Endothelial cell of hepatic sinusoid (primary cell): Measurements from ENCODE around the gene COPRS.
"Not testable (repeated sequence)": the region's sequence is repeated elsewhere in the genome, so short reads cannot be mapped to it uniquely, and the experiment has no call there.

Source experiments
- in situ Hi-C: cut with HindIII; loops from 2 replicates; pipeline ENCODE4 v1.10.0; 2017; ENCODE audit warnings: low sequenced_read_pairs

COPRS gene

DNA sequence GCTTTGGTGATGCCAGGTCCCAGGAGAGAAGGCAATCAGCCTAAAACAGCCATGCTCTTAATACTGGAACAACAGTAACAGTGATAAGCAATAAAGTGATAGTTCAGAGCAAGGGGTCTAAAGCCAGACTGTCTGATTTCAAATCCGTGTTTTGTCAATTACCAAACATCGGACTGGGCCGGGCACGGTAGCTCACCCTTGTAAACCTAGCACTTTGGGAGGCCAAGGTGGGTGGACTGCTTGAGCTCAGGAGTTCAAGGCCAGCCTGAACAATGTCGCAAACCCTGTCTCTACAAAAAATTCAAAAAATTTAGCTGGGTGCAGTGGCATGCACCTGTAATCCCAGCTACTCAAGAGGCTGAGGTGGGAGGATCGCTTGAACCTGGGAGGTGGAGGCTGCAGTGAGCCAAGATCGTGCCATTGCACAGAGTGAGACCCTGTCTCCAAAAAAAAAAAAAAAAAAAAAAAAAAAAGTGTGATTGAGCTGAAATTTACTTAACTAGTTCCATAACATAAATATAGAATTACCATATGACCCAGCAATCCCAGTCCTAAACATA lies 5.1 kb downstream of the COPRS start:
- in situ Hi-C loops: loop anchor here (25.0 kb wide), 2 partner anchors 317 to 417 kb away; no protein-coding TSS in a partner anchor

DNA sequence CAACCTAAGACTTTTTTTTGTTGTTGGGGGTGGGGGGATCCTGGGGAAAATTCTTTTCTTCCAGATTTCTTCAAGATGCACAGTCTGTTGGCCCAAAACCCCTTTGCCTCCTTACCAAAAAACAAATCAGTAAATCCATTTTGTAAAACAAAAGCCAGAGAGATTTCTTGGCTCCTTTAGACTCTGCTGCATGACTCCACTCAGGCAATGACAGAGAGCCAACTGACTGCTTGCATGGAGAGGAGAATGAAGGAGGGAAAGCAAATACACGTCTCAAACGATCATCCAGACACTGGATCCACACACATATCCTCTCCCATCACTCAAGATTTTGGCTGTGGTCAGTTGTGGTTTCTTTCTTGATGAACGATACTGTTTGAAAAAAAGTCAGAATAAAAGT lies 13.8 kb downstream of the COPRS start:
- in situ Hi-C loops: no loop called here

DNA sequence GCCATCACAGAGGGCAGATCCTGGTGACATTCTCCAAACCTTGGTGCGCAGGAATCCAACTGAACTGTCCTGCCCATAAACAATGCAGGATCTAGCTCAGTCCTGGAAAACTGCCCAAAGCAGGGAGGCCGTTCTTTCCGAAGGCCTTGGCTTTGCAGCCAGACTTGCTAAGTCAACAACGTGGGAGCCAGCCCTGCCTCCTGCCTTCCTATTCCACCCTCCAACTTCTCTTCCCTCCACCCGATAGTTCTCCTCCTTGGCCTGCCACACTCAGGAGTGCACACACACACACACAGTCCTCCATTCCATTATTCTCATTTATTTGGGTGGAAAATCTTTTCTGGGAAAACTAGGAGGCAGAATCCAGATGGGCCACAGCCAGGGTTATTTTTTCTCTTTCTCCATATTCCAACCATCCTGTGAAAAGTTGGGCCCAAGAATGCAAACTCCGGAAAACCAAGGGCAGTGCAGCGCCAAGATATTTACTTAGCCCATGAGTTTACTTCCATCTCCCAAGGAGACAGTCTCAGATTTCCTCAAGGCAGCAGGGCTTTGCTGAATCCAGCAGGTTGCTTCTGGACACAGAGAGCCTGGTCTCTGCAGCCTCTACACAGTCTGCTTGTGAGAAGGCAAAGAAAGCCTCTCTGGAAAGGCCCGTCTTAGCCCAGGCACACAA lies 15.8 kb downstream of the COPRS start:
- in situ Hi-C loops: no loop called here

DNA sequence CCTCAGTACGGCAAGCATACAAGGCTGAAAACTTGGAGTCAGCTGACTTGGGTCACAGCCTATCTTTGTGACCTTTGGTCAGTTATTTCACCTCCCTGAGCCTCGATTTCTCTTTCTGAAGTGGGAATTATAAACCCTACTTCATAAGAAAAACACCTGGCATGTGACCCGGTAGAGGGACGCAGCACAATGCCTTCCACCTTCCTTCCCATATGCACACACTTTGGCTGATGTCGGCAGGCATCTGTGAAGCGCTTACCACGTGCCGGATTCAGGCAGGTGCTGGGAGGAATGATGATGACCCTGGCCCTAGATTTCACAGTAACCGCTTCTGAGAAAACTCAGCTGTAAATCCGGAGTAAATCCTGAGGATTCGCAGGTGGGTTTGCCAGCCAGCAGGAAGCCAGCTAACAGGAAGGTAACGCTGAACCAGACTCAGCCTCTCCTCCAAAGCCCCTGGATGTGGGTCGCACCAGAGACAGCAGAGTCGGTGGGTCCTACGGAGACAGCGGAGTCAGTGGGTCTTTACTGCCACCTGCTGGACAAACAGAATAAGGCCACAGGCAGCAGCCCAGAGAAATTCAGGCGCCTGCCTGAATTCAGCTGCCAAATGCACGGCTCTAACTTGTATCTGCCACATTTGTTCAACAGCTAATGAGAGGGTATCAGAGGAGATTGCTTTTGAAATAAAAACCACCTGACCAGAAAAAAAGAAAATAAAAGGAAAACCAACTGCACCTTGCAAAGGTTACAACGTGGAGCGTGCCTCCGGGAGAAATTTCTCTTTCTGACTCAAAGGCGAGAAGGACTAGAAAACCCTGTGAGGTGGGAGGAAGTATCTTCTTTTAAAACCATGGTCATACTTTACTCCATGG lies 16.6 kb downstream of the COPRS start:
- in situ Hi-C loops: no loop called here

DNA sequence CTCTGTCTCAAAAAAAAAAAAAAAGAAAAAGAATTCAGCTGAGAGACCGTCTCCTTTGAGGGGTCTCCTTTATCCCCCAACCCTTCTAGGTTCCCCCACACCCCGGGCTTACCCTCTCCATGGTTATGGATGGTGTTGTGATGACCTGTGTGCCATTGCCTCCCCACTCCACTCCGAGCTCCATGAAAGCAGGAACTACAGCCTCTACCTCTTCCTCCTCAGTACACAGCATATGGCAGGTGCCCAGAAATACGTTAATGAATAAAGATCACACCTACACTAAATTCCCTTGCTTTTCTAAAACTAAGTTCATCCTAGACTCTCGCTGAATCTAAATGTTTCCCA lies 17.2 kb downstream of the COPRS start:
- in situ Hi-C loops: no loop called here

DNA sequence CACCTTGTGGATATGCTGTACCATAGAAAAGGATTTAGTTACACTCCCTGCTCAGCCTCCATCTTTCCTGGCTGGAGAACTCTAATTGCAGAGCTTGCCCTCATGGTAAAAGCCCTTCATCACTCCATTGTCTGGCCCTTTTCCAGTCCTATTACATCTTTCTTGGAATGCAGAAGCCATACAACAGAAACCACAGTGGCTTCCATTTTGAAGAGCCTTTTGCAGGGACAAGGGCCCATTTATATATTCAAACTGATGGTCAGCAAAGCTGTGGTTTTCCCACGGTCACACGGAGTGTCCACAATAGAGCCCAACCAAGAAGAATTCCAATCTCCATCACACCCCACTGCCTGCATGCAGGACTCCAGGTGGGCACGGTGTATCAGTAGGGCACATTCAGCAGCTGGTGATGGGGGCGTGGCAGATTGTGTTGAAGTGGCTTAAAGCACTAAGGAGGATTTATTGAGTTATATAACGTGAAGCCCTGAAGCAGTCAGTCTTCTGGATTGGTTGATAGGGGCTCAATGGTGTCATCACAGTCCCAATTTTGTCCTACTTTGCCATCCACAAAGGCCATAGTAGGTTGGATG lies 20.3 kb downstream of the COPRS start:
- in situ Hi-C loops: no loop called here

DNA sequence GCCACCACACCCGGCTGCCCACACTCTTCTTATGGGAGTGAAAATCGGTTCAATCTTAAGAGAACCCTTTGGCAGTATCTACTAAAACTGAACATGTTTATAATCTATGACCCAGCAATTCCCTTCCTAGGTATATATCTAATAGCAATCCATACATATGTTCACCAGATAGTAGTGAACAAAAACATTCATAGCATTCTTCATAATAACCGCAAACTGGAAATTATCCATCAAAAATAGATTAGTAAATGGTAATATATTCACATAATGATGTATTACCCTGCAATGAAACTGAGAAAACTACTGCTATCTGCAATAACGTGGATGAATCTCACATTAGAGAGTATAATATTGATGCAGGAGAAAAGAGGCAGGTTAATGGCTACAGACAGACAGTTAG lies 23.1 kb downstream of the COPRS start:
- in situ Hi-C loops: no loop called here

DNA sequence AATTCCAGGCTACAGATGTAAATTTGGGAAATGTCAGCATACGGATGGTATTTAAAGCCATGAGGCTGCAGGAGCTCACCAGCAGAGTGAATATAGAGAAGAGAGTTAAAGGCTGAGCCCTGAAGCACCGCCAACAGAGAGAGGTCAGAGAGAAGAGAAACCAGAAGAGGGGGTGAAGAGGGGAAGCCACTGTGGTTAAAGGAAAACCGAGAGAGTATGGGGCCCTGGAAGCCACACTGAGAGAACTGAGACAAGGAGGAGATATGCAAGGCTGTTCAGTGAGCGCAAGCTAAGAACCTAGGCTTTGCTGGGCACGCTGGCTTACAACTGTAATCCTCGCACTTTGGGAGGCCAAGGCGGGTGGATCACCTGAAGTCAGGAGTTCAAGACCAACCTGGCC lies 24.6 kb downstream of the COPRS start:
- in situ Hi-C loops: no loop called here

DNA sequence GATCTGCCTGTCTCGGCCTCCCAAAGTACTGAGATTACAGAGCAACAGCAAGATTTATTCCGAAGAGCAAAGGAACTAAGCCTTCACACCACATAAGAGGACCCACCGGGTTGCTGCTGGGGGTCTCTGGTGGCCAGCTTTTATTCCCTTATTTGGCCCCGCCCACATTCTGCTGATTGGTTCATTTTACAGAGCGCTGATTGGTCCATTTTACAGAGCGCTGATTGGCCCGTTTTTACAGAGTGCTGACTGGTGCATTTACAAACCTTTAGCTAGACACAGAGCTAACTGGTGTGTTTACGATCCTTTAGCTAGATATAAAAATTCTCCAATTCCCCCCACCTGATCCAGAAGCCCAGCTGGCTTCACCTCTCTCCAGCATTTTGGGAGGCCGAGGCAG lies 26.3 kb downstream of the COPRS start:
- in situ Hi-C loops: no loop called here

DNA sequence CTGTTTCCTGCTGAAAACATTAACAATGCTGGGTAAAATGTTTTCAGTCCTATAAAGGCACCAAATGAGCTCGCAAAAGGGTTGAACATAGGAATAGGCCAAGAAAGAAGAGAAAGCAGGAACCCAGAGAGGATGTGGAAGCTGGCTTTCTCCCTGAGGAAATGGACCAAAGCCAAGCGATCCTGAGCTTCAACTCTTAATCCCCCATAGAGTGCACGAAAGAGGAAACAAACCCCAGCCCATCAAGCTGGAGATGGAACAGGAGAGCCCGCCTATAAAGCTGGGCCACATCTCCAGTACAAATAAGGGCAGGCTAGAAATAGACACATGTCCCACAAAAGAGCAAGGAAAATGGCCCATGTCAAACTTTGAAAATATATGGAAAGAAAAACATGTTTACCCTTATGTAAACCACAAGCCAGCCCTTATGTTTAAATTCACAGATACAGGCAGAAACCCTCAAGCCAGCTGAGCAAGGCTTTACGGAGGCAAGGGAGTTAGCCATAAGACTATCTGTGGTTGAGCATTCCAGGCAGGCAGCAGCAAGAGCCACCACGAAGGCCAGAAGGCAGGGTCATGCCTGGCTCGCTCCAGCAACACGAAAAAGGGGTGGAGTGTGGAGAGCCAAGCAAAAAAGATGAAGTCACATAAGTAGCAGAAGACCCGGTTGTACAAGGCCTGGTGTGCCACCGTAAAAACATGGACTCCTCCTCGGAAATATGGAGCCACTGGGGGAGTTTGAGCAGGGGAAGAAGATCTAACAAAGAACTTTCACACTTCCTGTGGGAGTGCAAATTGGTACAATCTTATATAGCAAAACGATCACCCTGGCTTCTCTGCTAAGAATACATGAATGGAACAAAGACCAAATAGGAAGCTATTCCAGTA lies 27.8 kb downstream of the COPRS start:
- in situ Hi-C loops: no loop called here

DNA sequence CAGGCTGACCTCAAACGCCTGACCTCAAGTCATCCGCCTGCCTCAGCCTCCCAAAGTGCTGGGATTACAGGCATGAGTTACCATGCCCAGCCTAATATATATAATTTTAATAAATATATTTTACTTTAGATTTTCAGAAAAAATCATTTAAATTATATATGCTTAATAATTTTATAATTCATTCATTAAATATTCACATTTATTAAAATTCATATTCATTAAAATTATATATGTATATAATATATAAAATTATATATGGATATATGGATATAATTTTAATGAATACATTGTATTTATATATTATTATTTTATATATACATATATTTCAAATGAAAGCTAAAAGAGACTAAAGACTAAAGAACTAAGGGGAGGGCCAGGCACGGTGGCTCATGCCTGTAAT lies 29.4 kb downstream of the COPRS start:
- in situ Hi-C loops: no loop called here

DNA sequence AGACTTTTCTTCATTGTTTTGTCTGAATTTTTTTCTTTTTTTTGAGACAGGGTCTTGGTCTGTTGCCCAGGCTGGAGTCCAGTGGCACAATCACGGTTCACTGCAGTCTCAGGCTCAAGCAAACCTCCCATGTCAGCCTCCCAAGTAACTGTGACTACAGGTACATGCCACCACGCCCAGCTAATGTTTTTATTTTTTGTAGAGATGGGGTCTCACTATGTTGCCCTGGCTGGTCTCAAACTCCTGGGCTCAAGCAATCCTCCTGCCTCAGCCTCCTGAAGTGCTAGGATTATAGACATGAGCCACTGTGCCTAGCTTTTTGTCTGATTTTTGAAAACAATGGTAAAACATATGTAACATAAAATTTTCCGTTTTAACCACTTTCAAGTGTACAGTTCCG lies 30.1 kb downstream of the COPRS start:
- in situ Hi-C loops: not testable (repeated sequence)

DNA sequence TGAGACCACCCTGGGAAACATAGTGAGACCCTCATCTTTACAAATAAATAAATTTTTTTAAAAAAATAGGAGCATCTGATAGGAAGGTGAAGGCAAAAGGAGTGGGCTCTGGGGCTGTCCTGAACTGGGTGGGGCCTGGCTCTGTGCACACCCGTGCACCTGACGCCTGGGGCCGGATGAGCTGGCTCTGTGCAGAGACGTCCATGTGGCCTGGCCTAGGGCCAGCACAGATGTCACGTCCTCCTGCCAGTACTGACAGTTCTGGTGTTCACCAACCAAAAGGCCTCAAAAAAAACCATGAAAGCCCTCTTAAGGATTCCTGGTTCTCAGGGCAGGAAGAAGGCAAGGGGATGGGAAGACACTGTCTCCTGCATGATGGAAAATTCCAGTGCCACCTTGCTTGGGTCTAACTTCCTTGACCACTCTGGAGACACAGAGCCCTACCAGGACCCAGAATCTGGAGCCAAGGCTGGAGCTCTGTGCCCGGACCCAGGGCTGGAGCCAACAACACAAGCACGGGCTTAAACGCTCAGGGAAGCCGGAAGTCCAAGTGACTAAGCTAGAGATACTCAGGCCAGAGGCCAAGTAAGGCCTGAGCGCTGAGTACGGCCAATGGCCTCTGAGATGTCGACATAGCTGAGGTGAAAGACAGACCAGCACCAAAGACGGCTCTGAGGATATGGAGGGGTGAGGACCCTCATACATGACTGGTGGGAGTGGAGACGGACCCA lies 32.9 kb downstream of the COPRS start:
- in situ Hi-C loops: no loop called here

DNA sequence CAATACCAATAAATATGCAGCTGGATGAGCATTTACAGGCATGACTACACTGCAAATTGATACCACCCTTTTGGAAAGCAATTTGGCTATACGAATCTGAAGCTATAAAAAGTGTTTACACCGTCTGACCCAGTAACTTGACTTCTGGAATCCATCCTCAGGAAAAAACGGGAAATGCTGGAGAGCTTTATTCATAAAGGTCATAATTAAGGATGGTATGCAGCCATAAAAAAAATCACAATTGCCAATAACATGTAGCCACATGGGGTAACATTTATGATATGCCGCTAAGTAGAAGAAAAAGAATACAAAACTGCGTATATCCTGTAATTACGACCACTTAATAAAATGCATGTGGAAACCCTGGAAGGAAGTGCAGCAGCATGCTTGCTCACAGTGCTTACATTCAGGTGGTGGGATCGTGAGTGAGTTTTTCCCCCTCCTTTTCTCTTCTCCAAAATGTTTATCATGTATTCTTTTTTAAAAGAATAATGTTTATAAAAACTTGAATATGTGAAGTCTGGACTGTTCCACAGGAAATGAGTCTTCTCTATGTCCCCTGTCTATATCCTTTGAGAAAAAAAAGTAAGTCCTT lies 34.2 kb downstream of the COPRS start:
- in situ Hi-C loops: loop anchor here (25.0 kb wide), 1 partner anchor 138 kb away; no protein-coding TSS in a partner anchor

DNA sequence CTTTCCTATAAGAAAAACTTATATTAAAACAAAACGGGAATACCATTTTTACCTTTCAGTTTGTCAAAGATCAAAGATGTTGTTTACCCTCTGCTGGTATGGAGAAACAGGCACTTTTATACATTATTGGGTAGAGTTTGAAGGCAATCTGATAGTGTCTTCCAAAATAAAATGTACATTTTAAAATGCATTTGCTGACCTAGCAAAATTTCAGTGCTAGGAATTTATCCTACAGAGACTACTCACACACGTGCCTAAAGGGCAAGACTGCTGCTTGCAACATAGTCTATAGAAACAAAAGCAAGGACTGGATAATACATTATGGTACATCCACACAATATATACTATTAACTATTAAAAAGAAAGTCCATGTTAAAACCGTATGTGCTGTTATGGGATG lies 36.0 kb downstream of the COPRS start:
- in situ Hi-C loops: loop anchor here (25.0 kb wide), 1 partner anchor 136 kb away; no protein-coding TSS in a partner anchor

DNA sequence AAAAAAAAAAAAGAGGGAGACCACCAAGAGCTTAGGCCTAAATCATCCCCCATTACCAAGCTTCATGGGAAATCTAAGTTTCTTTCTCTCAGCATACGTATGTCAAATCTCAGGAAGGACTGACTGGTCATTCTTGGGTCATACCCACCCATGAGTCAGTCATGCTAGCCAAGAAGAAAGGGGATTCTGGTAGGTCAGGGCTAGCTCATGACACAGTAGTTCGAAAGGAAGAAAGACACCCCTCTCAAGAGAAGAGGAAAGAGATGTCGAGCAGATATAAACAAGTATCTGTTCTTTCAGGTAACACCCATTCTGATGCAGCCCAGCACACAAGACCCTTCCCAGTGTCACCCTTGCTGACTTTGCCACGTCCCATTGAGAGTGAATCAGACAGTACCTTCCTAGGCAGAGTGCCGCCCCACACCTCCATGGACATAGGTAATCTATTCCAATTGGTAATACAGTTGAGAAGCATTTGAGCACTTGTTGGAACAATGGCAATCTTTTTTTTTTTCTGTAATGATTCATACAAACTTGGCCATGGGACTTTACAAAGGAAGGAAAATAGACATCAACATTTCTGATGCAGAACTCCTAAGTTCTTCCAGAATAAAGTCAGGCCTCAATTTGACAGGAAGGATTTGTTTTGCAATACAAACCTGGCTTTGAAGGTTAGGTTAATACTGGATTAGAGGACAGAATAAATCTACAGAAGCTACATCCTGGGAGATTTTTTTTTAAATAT lies 38.2 kb downstream of the COPRS start:
- in situ Hi-C loops: loop anchor here (25.0 kb wide), 1 partner anchor 134 kb away; no protein-coding TSS in a partner anchor

DNA sequence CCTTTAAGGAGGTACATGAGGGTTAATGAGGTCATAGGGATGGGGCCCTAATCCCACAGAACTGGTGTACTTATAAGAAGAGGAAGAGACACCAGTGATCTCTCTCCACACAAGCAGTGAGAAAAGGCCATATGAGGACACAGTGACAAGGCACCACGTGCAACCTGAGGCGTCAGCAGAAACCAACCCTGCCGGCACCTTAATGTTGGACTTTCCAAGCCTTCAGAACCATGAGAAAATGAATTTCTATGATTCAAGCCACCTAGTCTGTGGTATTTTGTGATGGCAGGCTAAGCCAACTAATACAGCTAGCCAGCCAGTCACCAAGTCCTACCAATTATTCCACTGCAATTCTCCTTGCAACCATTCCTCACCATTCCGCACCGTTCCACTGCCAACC lies 39.5 kb downstream of the COPRS start:
- in situ Hi-C loops: loop anchor here (5.0 to 25.0 kb wide), 2 partner anchors 48 to 132 kb away; no protein-coding TSS in a partner anchor

DNA sequence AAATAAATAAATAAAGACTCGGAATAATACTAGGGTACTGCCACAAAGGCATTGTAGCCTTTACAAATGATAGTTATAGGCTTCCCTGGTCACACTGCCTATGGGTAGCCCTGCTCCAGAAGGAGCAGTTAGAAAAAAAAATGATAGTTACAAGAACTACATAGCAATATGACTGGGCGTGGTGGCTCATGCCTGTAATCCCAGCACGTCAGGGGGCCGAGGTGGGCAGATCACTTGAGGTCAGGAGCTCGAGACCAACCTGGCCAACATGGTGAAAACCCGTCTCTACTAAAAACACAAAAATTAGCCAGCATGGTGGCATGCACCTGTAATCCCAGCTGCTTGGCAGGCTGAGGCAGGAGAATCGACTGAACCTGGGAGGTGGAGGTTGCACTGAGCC lies 40.2 kb downstream of the COPRS start:
- in situ Hi-C loops: loop anchor here (5.0 to 25.0 kb wide), 2 partner anchors 48 to 132 kb away; no protein-coding TSS in a partner anchor
